Activated CD8-positive, alpha-beta memory T cell treated with anti-CD3 and anti-CD28 coated beads for 48 hours (primary cell): ENCODE measurements around the gene C11orf68.

Source experiments
- DNase-seq, 3 experiments: peaks; one replicate each; pipeline ENCODE4 v3.0.0-alpha.2; 2020; ENCODE audit warnings: low read depth in 2 of 3, low spot score in 2 of 3

The C11orf68 gene

DNA sequence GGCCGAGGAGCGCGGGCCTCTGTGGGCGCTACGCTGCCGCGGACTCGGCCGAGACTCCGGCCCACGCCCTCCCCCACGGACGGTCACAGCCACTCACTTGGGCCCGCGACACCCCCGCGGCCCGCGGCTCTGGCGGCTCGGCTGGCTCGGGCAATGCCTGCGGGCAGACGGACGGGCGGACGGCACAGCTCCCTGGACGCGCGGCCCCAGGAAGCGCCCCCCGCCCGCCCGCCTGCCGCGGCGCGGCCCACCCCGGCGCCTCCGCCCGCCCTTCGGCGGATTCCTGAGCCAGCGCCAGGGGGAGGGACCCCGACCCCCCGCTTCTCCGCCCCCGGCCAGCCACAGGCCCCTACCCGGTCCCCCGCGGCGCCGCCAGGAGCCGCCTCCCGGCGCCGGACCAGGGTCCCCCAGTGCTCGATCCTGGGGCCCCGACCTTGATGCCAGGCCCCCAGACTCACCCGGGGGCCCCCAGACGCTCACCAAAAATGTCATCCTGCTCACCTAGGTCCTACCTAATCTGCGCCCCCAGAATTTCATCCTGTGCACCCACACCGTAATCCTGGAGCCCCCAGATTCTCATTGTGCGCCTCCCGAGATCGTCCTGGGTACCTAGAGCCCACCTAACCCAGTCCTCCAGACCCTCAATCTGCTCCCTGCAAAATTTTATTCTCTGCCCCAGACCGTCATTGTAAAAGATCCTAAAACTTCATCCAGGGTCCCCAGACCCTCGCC lies 46.1 kb downstream of the C11orf68 start, which contains the start of gene EFEMP2:
TSS of gene EFEMP2 (minus strand) at position 215 of the 732 bp plus-strand sequence. CDS start 446 bp downstream, outside the sequence.
- DNase-seq = no peak

DNA sequence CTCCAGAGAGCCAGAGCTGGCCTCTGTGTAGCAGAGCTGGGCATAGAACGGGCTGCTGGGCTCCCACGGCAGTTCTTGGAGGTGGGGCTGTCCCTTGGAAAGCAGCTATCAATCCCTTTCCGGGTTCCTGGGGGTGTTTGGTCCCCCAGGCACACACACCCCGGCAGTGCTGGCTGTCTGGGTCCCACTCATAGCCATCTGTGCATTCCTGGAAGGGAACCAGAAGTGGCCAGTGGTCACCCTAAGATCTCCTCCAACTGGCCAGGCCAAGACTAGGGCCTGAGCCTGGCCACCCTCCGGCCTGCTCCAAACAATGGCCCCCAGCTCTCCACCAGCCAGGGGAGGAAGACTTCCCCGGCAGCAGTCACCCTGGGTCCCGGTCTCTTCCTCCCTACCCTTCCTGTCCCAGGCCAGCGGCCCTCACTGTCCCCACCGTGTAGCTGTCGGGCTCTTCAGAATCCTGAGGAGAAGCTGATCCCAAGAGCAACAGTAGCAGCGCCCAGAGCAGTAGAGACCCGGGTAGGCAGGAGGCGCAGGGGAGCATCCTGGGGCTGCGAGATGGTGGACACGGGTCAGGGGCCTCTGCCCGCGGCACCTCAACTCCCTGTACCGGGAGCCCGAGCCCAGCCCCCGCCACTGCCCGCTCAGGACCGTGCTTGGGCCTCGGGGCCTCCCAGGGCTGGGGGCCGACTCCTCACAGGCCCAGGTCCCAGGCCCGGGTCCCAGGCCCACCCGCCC lies 46.9 kb downstream of the C11orf68 start:
- DNase-seq = no peak

DNA sequence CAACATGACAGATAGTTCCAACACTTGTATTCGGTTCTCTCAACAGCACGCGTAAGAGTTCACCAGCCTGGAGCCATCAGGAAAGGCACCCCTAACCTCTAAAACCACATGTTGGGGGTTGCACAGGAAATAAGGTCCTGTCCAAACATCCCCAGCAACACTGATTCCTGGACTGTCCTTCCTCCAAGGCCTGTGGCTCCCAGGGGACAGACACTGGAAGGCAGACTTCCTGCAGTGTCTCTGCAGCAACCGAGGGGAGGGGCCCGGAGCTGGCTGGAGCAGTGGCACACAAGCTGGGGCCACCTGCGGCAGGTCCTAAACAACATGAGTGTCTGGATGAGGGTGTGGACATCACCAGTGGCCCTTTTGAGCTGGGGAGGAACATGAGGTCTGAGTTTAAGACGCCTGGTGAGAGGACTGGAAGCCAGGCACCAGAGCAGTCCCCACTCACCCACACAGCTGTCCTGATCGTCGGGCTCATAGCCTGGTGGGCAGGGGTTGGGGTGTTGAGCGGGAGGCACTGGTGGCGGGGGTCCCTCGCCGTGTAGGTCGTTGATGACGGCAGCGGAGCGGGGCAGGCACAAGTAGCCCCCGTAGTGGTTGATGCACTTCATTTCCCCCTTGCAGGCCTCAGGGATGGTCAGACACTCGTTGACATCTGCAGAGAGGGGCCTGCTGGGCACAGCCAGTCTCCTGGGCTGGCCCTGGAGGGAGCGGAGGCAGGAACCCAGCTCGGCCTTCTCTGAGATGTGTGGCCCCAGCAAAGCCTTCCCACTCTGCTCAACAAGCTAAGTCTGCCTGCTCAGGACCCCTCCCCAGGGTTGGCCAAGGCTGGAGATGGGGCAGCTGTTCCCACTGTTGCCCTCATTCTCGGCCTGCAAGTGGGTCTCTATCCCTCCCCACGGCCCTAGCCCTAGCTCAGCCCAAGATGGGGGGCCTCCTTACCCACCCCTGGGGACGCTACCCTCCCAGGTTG lies 47.9 kb downstream of the C11orf68 start:
- DNase-seq = no peak

DNA sequence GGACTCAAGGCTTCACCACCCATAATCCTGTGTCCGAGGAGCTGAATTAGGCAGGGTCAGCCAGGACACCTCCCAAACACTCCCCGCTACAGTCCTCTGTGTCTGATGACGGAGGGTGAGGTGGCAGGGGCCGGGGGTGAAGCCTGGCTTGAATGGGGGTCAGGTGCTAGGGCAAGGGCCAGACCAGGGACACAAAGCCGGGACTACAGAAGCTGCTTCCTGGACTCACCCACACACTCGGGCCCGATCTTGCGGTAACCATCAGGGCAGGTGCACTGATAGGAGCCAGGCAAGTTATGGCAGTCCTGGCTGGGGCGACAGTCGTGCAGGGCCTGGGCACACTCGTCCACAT lies 48.6 kb downstream of the C11orf68 start:
- DNase-seq = no peak

DNA sequence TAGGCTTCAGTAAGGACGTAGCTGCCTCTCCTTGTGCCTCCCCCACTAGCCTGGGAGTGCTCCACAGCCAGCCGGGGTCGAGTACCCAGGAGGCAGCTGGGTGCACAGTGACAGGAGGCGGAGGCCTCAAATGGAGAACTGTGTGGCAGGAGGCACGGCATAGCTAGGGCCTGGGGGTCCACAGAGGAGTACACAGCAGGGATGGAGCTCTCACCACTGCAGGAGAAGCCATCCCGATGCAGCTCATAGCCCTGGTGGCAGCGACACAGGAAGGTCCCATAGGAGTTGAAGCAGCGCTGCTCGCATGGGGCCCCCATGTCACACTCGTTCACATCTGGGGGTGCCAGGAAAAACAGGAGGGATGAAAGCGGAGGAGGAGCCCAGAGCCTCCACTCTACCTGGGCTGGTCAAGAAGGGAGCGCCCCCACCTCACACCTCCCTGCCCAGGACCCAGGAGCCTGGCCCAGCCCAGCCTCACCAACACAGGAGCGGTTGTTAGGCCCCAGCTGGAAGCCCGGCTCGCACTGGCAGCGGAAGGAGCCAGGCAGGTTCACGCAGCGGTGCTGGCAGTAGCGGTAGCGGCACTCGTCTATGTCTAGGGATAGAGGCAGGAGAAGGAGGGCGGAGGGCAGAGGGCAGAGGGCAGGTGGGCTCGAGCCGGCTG lies 49.1 kb downstream of the C11orf68 start:
- DNase-seq = no peak

DNA sequence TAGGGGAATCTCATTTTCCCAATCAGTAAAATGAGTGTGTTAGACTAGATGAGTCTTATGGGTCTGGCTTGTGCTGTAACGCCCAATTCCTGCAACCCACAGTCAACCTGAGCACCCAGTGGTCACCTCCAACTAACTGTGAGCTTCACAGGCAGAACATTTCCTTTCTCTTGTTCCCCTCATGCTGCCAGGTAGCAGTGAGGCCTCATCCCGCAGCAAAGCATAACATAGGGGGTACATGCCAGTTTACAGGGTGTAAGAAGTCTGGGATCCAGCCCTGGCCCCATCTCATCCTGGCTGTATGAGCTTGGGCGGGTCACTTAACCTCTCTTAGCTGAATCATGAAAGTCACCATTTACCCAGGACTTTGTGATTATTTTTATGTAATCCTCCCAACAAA lies 50.0 kb downstream of the C11orf68 start:
- DNase-seq = no peak

DNA sequence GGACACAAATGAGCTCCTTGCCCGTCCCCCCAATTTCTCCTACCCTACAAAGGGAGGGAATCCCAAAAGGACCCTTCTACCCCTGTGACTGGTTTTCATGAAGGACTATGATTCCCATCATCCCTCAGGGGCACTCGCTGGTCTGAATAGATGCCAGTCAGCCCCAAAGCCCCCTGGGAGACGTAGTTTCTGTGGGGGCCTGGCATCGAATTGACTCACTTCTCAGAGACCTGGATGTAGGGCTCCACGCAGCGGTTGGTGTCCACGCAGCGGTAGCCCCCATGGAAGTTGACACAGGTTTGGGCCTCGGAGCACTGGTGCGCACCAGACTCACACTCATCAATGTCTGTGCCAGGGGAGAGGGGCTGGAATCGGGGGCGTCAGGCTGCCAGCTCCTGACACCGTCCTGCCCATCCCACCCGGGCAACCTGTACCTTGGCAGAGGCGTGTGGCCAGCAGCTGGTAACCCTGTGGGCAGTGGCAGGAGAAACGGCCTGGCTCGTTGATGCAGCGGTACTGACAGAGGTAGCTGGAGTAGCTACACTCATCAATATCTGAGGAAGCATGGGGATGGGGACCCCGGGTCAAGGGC lies 50.7 kb downstream of the C11orf68 start:
- no peak for DNase-seq

DNA sequence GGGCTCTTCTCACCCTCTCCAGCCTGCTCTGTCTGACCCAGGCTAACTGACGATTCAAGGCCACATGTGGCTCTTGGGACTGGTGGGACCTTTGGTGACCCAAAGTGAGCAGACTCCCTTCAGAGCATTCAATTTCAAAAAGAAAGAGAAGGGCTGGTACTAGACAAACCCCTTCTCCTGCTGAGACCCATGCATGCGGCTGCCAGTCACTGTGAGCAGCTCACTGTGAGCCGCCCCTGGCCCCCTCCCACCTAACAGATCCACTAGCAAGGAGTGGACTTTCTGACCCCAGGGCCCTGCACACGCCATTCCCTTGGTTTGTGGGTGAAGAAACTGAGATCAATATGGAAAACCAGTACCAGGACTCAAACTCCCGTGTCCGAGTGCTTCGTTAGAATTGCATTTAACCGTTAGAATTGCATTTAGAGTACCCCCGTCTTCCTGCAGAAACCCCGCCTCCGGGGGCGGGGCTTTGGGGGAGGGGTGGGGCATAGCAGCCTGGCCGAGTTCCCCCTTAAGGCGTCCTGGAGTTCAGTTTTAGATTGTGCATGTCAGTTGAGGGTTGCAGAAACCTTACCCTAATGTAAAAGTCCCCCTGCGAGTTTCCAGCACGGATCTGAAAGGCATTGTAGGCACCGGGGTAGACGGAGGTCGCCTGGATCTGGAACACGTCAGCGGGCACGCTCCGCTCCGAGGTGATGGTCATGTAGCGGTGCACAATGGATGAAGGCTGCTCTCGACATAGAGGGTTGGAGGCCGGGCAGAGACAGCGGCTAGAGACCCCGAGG lies 51.4 kb downstream of the C11orf68 start:
- no peak for DNase-seq
